Liver (tissue), 3 donors: ENCODE data around the gene BIN2.

ENCODE experiments used
- CTCF ChIP-seq: fragments of 150-350 bp; IDR thresholded peaks from 2 replicates; pipeline ENCODE4 v1.5.1; 2017; ENCODE audit warnings: improper control_type of control experiment, low read depth, low read length; ENCODE audit not compliant: missing input control
- EGR1 ChIP-seq, 2 donors: IDR thresholded peaks; 2 replicates each; pipeline ENCODE4 v1.6.1; 2016 to 2018; ENCODE audit warnings: antibody characterized with exemption in 2 of 2, low read depth in 2 of 2
- SP1 ChIP-seq: IDR thresholded peaks from 2 replicates; pipeline ENCODE4 v1.6.1; 2018; ENCODE audit warnings: antibody characterized with exemption, mild to moderate bottlenecking
- TAF1 ChIP-seq: conservative IDR thresholded peaks from 2 replicates; pipeline ENCODE4 v1.6.1; 2016; ENCODE audit warnings: antibody characterized with exemption, mild to moderate bottlenecking
- YY1 ChIP-seq: IDR thresholded peaks from 2 replicates; pipeline ENCODE4 v1.6.1; 2016; ENCODE audit warnings: antibody characterized with exemption, mild to moderate bottlenecking
- donor health status: healthy.
- donor health status: healthy.

- TF ChIP-seq YY1 (no peak), TAF1 (peak; percentile 74), CTCF (no peak), SP1 (peak; percentile 97), EGR1 (IDR thresholded peaks at IDR 0.05; ENCODE audit: low read depth in 2 of 2) (no peak)
These were observed 53.7 kb downstream of the BIN2 start, which contains the start of gene SMAGP for GRCh38 chr12:51270067-51270950.
